HepG2 (cell line): ENCODE results near the gene CCDC148. TPM values are rescaled to one million over a fixed set of nuclear protein-coding genes. Genes with fewer than 3 reads are reported as not detected.

ENCODE experiments used
- FOXJ3 ChIP-seq: sonication (generic); formaldehyde crosslinking; IDR thresholded peaks from 2 replicates; pipeline ENCODE4 v1.4.0; 2020; ENCODE audit warnings: missing genetic modification reagents, mild to moderate bottlenecking, borderline replicate concordance
- ISL2 ChIP-seq: sonication (generic); formaldehyde crosslinking; IDR thresholded peaks from 2 replicates; pipeline ENCODE4 v1.5.0; 2020; ENCODE audit warnings: missing genetic modification reagents
- MAZ ChIP-seq, 2 experiments: sonication (generic) in 1 of 2; formaldehyde crosslinking in 1 of 2; IDR thresholded peaks; 2 replicates each; pipeline versions ENCODE4 v1.5.0 to v1.6.1; 2012 to 2020; ENCODE audit warnings: low read depth in 2 of 2, mild to moderate bottlenecking in 2 of 2, borderline replicate concordance in 1 of 2, improper control_type of control experiment in 1 of 2, low read length in 1 of 2, missing genetic modification reagents in 1 of 2, moderate library complexity in 1 of 2
- MYPOP ChIP-seq: sonication (generic); formaldehyde crosslinking; IDR thresholded peaks from 2 replicates; pipeline ENCODE4 v1.8.1; 2023; ENCODE audit warnings: mild to moderate bottlenecking, moderate library complexity, missing genetic modification reagents
- NFE2 ChIP-seq: sonication (generic); formaldehyde crosslinking; IDR thresholded peaks from 2 replicates; pipeline ENCODE4 v1.4.0; 2020; ENCODE audit warnings: missing genetic modification reagents
- RXRA ChIP-seq: sonication (generic); formaldehyde crosslinking; IDR thresholded peaks from 2 replicates; pipeline ENCODE4 v1.5.1; 2020; ENCODE audit warnings: missing genetic modification reagents
- SP1 ChIP-seq, 2 experiments: fragments of 450-650 bp in 1 of 2; sonication (generic) in 1 of 2; formaldehyde crosslinking in 1 of 2; IDR thresholded peaks; 2 replicates each; pipeline versions ENCODE4 v1.4.0 to v1.6.1; 2016 to 2020; ENCODE audit warnings: missing genetic modification reagents in 1 of 2
- TCF12 ChIP-seq, 2 experiments: fragments of 450-650 bp in 1 of 2; sonication (generic) in 1 of 2; formaldehyde crosslinking in 1 of 2; IDR thresholded peaks; 2 replicates each; pipeline versions ENCODE4 v1.6.1 to v1.8.0; 2017 to 2022; ENCODE audit warnings: antibody characterized with exemption in 1 of 2, mild to moderate bottlenecking in 1 of 2, missing genetic modification reagents in 1 of 2, moderate library complexity in 1 of 2
- TEAD3 ChIP-seq: optimal IDR thresholded peaks from 2 replicates; pipeline ENCODE3; 2016; ENCODE audit warnings: borderline replicate concordance
- ZBTB26 ChIP-seq: IDR thresholded peaks from 2 replicates; pipeline ENCODE4 v1.6.1; 2016; ENCODE audit warnings: missing compliant biosample characterization, missing genetic modification reagents, borderline replicate concordance
- ZBTB43 ChIP-seq: sonication (generic); formaldehyde crosslinking; conservative IDR thresholded peaks from 2 replicates; pipeline ENCODE4 v1.4.0; 2020; ENCODE audit warnings: missing genetic modification reagents
- ZNF3 ChIP-seq: IDR thresholded peaks from 2 replicates; pipeline ENCODE4 v1.7.0; 2017; ENCODE audit warnings: inconsistent platforms
- ZNF510 ChIP-seq: sonication (generic); formaldehyde crosslinking; IDR thresholded peaks from 2 replicates; pipeline ENCODE4 v1.4.0; 2020; ENCODE audit warnings: low read depth, mild to moderate bottlenecking, missing genetic modification reagents
- ZNF605 ChIP-seq: sonication (generic); formaldehyde crosslinking; IDR thresholded peaks from 2 replicates; pipeline ENCODE4 v1.8.0; 2022; ENCODE audit warnings: mild to moderate bottlenecking, missing genetic modification reagents
- polyA plus RNA-seq, 8 experiments: library from polyadenylated mRNA; depleted of rRNA in 3 of 8; stranded (reverse) in 7 of 8; unstranded in 1 of 8; fragments of >200 nt; fragmentation: Illumina TruSeq in 4 of 8; extraction: Trizol in 4 of 8; gene quantifications; 2 replicates each; pipeline versions ENCODE4 v1.2.1 to v1.2.3, GENCODE V29; 2011 to 2016; ENCODE audit warnings: low read depth in 4 of 8, missing spikeins in 1 of 8, mixed read lengths in 1 of 8; ENCODE audit not compliant: insufficient read depth in 1 of 8
- total RNA-seq, 5 experiments: library from RNA; depleted of rRNA; stranded (reverse); fragments of >200 nt; fragmentation: Illumina TruSeq; extraction: Trizol; gene quantifications; 2 replicates each; pipeline ENCODE4 v1.2.3, GENCODE V29; 2016; ENCODE audit warnings: low read depth in 1 of 5
- TF ChIP-seq, protein P1 (sequence below): sonication (generic); formaldehyde crosslinking; IDR thresholded peaks from 2 replicates; pipeline ENCODE4 v1.8.0; 2022; ENCODE audit warnings: low read depth, missing genetic modification reagents
- TF ChIP-seq, protein P2 (sequence below): sonication (generic); formaldehyde crosslinking; IDR thresholded peaks from 2 replicates; pipeline ENCODE4 v1.8.1; 2023; ENCODE audit warnings: mild to moderate bottlenecking, missing genetic modification reagents, borderline replicate concordance
- TF ChIP-seq, protein P3 (sequence below): sonication (generic); formaldehyde crosslinking; IDR thresholded peaks from 2 replicates; pipeline ENCODE4 v1.4.0; 2020; ENCODE audit warnings: mild to moderate bottlenecking, missing genetic modification reagents
- TF ChIP-seq, protein P4 (sequence below): sonication (generic); formaldehyde crosslinking; IDR thresholded peaks from 2 replicates; pipeline ENCODE4 v1.4.0; 2020; ENCODE audit warnings: missing genetic modification reagents; ENCODE audit errors: not compliant biosample characterization

The CCDC148 gene
- total and polyA plus RNA-seq, 2 of the 13 experiments (the other 11 are each of a cell fraction or from before 2014, with no cell fraction given), result 0.30 to 0.49 TPM

GRCh38 chr2:158128168-158128973, 328.2 kb downstream of the CCDC148 start (continued):
- TF ChIP-seq, protein P1, sequence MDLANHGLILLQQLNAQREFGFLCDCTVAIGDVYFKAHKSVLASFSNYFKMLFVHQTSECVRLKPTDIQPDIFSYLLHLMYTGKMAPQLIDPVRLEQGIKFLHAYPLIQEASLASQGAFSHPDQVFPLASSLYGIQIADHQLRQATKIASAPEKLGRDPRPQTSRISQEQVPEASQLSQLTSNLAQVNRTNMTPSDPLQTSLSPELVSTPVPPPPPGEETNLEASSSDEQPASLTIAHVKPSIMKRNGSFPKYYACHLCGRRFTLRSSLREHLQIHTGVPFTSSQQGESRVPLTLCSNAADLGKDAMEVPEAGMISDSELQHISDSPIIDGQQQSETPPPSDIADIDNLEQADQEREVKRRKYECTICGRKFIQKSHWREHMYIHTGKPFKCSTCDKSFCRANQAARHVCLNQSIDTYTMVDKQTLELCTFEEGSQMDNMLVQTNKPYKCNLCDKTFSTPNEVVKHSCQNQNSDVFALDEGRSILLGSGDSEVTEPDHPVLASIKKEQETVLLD (CRISPR knock-in tag), result no peak
- TF ChIP-seq, protein P2, sequence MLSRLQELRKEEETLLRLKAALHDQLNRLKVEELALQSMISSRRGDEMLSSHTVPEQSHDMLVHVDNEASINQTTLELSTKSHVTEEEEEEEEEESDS, result no peak
- TF ChIP-seq, protein P3, sequence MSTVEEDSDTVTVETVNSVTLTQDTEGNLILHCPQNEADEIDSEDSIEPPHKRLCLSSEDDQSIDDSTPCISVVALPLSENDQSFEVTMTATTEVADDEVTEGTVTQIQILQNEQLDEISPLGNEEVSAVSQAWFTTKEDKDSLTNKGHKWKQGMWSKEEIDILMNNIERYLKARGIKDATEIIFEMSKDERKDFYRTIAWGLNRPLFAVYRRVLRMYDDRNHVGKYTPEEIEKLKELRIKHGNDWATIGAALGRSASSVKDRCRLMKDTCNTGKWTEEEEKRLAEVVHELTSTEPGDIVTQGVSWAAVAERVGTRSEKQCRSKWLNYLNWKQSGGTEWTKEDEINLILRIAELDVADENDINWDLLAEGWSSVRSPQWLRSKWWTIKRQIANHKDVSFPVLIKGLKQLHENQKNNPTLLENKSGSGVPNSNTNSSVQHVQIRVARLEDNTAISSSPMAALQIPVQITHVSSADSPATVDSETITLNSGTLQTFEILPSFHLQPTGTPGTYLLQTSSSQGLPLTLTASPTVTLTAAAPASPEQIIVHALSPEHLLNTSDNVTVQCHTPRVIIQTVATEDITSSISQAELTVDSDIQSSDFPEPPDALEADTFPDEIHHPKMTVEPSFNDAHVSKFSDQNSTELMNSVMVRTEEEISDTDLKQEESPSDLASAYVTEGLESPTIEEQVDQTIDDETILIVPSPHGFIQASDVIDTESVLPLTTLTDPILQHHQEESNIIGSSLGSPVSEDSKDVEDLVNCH (CRISPR knock-in tag), result no peak
- peak; percentile 67; the same call in 1 of the 2 replicates for TF ChIP-seq RXRA (CRISPR knock-in tag)
- TF ChIP-seq ZNF3 (CRISPR knock-in tag), result no peak
- TF ChIP-seq MYPOP (CRISPR knock-in tag), result 0 out of 2 replicates have a peak, but pooled peaks have one; percentile 48
- peak; percentile 84 for TF ChIP-seq ZBTB26 (CRISPR knock-in tag)
- TF ChIP-seq MAZ (IDR thresholded peaks at IDR 0.05; ENCODE audit: borderline replicate concordance, low read depth, low read length), result 0 out of 2 replicates have a peak, but pooled peaks have one; percentile 15
- TF ChIP-seq MAZ (CRISPR knock-in tag; IDR thresholded peaks at IDR 0.05; ENCODE audit: low read depth), result no peak; the same call in 1 of the 2 replicates
- TF ChIP-seq ISL2 (CRISPR knock-in tag), result peak; percentile 78; the same call in 1 of the 2 replicates
- TF ChIP-seq FOXJ3 (CRISPR knock-in tag), result no peak
- no peak for TF ChIP-seq NFE2 (CRISPR knock-in tag)
- TF ChIP-seq ZNF605 (CRISPR knock-in tag), result peak; percentile 59; the same call in 1 of the 2 replicates
- TF ChIP-seq ZNF510 (CRISPR knock-in tag), result no peak
- TF ChIP-seq TCF12 (IDR thresholded peaks at IDR 0.05), result no peak
- no peak for TF ChIP-seq TCF12 (CRISPR knock-in tag; IDR thresholded peaks at IDR 0.05)
- TF ChIP-seq, protein P4, sequence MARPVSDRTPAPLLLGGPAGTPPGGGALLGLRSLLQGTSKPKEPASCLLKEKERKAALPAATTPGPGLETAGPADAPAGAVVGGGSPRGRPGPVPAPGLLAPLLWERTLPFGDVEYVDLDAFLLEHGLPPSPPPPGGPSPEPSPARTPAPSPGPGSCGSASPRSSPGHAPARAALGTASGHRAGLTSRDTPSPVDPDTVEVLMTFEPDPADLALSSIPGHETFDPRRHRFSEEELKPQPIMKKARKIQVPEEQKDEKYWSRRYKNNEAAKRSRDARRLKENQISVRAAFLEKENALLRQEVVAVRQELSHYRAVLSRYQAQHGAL (CRISPR knock-in tag), result no peak
- peak; percentile 87 for TF ChIP-seq ZBTB43
- no peak for TF ChIP-seq SP1 (IDR thresholded peaks at IDR 0.05)
- peak; percentile 15; the same call in 1 of the 2 replicates for TF ChIP-seq SP1 (CRISPR knock-in tag; IDR thresholded peaks at IDR 0.05)
- peak; percentile 90 for TF ChIP-seq TEAD3 (CRISPR knock-in tag)
